HG02973 (cell line): ENCODE measurements around the gene CDH12.
"Not testable (repeated sequence)": the region's sequence is repeated elsewhere in the genome, so short reads cannot be mapped to it uniquely, and the experiment has no call there.

ENCODE experiments used
- ATAC-seq: cut with Tn5 transposase; IDR thresholded peaks from one replicate; pipeline ENCODE4 v1.9.1; 2021; ENCODE audit warnings: moderate library complexity; ENCODE audit not compliant: unreplicated experiment

Gene CDH12

DNA sequence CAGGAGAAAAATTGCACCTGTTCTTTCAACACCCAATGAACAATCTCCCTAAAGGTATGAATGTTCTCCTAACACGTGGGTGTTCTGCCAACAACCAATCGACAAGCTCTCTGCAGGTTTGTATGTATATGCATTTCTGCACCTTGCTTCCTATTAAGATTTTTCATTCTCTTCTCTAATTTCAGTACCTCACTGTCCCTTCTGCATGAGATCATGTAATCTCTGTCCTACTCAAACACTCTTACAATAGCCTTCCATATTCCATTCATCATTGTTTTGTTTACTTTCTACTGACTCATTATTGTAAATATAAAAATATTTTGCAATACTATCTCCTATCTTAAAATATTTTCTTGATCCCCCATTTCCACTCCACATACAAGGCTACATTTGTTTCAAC is 382.0 kb downstream of the CDH12 start:
- ATAC-seq = no peak

DNA sequence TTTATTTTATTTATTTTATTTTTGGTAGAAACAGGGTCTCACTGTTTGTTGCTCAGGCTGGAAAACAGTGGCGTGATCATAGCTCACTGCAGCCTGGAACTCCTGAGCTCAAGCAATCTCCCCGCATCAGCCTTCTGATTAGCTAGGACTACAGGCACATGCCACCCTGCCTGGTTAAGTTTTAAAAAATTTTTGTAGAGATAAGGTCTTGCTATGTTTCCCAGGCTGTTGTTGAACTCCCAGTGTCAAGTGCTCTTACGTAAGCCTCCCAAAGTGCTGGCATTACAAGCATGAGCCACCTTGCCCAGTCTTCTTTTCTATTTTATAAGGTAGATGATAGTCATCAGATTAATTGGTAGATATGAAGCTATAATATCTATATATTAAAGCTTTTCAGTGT is 382.7 kb downstream of the CDH12 start:
- ATAC-seq = no peak

DNA sequence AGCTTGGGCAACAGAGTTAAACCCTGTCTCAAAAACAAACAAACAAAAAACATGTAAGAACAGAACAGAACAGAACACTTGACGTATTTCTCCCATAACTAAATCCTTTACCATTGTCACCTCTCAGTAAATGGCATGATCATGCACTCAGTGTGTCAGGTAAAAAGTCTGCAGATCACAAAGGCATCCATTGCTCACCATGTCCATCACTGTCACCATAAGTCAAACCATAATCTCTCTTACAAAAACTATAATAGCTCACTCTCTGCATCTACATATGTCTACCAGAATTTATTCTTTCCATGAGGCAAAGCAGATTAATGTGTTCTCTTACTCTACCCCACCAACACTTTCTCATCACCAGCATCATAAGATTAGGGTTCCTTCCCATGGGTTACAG is 387.5 kb downstream of the CDH12 start:
- ATAC-seq = no peak

DNA sequence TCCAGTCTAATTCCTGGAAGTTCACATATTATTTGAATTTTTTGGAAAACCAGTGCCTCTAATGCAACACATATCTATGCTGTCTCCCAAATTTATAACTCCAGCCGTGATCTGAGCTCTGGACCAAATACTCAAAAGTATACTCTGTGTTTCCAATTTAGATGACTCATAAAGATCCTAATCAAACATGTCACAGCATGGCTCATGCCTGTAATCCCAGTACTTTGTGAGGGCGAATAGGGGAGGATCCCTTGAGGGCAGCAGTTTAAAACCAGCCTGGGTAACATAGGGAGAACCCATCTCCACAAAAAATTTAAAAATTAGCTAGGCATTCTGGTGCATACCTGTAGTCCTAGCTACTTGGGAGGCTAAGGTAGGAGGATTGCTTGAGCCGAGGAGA is 388.0 kb downstream of the CDH12 start:
- no peak for ATAC-seq

DNA sequence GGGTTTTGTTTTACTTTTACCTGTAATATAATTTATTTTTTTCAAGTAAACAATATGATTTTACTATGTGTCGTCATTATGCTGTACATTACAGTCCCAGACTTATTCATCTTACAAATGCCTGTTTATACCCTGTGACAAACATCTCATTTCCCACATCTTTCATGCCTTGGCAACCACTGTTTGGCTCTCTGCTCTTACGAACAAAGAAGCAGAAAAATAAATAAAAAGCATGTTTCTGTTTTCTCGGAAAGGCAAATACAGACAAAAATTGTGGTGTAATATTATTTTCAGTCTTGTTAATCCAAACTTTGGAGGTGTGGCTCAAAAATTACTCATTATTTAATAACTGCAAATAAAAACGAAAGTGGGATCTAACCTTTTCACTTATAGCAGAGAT is 393.0 kb downstream of the CDH12 start:
- no peak for ATAC-seq

DNA sequence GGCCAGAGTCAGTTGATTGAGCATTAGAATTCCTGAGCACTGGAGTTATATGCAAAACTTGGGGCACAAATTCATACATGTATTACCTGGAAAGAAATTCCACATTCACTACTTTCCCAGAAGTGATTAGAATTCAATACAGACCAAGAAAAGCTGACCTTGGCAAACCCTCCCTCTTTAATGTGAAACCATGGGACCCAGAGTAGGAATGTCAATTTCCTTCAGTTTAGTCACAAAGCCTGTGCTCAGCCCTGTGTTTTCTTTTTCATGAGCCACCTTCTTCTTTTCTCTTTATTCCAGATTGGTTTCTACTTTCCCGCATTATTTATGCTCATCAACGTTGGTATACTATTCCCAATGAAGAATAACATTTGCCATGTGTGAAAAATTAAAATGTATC is 420.2 kb downstream of the CDH12 start:
- no peak for ATAC-seq

DNA sequence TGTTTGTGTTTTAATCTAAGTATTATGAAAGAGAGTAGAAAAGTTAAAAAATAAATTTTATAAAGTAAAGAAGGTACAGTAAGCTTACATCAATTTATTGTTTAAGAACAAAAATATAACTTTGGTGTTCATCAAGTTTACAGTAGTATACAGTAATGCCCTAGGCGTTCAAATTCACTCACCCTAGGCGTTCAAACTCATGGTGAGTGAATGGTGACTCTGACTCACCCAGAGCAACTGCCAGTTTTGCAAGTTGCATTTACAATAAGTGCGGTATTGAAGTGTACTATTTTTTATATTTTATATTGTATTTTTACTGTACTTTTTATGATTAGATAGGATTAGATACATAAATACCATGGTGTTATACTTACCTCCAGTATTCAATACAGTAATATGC is 421.3 kb downstream of the CDH12 start:
- no peak for ATAC-seq

DNA sequence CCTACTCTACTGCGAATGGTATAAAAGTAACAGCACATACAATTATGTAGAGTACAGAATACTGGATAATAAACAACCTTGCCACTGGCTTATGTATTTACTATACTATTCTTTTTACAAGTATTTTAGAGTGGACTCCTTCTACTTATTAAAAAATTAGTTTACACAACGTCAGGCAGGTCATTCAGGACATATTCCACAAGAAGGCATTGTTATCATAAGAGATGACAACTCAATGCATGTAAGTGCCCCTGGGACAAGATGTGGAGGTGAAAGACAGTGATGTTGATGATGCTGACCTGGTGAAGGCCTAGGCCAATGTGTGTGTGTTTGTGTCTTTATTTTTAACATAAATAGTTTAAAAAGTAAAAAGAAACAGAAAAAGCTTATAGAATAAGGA is 421.7 kb downstream of the CDH12 start:
- ATAC-seq = no peak

DNA sequence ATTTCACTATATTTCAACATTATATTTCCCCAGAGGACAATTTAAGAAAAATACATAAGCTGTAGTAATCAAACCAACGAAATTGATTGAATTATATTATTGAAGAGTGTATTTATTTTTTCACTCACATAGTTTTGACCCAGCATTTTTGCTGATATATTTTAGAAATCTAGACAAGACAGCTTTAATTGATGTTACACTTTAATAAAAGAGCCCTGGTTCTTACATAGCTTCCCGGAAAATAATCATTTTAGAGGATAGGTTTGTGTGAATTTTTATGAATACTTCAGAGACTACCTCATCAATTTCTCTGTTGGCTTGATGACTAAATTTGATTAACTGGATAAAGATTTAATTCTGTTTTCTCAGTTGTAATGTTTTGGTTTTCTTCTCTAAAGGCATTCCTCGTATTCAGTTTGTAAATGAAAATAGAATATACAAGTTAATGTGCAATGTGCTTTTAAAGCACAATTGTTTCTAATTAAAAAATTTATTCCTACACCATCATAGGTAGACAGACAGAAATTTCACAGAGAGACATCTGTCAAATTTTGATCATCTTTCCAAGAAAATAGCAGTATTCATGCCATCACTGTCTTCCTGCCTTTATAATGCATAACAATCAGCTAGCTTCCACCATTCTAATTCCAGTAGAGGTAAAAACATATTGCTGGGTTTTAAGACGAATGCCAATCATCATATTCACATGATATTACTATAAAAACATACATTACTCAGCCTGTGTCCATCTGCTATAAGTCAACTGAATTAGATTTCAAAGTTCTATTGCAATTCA is 441.4 kb downstream of the CDH12 start:
- ATAC-seq = no peak

DNA sequence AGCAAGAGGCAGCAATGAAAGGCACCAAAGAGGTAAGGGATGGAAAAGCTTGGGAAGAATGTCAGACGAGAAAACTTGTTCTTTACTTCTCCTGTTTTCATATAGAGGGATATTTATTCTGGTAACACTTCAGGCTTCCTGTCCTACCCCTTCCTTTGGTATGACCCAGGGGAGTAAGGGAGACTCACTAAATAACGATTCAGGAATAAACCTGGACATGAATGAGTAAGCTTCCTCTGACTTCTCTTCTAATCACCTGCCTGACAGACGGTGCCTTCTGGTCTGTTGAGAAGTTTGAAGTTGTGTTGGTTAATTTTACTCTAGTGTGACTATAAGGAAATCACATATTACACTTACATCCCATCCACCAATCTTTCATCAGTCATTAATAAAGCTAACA is 461.2 kb downstream of the CDH12 start:
- no peak for ATAC-seq

DNA sequence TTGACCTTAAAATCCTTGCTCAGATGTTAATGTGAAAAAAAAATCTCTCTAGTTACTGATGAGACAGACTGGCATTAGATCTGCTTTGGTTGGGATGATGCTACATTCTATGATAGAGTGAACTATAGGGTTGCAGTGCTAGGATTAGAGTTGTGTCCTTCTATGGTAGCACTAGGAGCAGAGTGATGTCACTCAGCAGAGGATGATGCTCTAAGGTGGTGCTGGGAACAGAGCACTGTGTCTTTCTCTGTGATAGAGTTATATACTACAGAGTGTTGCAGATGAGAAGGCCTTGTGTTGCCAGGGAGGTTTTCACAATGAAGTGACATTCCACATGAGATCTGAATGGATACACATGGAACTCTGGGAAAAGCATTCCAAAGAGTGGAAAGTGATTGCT is 462.3 kb downstream of the CDH12 start:
- ATAC-seq = no peak

DNA sequence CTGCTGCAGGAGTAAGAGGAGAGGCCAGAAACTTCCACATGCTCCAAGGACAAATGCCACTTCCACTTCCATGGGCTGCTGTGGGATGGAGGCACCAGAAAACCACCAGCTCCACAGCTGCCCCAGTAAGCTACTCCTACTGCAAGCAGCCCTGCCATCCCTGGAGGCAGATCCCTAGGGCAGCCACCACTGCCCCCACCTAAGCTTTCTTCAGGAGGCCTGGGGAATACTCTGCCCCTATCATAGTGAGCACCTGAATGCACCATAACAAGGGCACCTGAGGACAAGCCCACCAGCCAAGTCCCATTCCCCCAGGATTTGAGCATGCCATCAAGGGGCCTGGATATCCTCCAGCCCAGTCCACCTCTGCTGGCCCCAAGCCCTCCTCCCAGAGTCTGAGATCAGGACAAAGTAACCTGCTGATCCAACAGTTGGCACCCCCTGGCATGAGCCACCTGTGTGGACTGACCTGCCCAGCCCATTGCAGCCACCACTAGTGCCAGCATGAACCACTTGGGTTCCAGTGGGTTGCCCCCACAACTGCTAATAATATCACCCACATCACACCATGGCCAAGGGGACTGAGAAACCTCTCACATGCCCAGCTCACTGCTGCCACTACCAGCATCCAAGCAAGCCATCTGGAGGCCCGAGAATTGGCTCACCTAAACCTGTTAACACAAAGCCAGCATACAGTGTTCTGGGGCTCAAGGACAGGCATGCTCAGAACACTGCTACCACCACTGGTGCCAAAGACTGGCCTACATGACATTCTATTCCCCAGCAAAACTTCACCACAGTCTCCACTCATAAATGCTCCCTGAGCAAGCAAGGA is 480.1 kb downstream of the CDH12 start:
- ATAC-seq = no peak

DNA sequence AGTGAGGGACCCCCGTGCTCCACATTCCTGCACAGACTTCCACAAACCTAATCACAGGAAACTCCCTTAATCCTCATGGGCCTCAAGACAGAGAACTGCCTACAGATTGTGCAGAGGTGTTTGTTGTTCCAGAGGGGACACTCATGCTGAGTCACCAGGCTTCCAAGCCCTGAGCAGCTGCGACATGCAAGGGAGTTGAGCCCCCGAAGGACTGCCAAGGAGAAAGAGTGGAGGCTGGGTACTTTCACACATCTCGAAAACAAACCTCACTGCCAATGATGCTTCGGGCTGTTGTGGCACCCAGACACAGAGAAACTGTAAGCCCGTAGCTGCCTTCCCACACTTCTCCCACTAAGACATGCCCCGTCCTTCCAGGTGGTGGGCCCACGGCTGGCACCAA is 480.8 kb downstream of the CDH12 start:
- no peak for ATAC-seq

DNA sequence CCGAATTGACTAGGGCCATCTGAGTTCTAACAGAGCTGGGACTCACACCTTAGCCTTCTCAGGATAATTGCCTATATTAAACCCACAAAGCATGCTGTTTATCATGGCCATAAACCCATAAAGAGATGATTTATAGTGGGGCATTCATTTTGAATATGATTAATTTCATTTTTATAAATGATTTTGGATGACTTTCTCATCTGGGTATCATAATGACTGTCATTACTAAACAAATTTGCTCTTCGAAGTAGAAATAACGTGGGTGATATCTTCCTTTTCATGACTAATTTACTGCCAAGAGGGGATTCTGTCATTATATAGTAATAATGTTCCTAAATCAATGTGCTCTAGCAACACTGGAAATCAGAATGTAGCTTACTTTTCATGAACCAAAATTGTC is 498.2 kb downstream of the CDH12 start:
- ATAC-seq = no peak

DNA sequence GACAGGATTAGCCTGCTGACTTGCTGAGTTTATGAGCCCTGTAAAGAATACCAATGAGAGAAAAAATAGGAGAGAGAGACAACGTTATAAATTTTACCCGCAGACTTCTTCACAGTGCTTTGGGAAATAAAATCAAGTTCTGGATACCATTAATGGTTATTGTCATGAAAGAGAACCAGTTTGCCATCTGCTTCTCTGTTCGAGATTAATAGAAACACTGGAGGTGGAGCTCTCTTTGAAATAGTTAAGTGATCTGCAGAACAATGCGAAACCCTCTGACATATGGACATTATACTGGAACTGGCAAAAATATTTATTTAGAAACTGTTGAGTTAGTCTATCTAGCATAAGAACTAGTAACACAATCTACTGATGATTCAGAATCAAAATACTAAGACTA is 500.7 kb downstream of the CDH12 start:
- no peak for ATAC-seq

DNA sequence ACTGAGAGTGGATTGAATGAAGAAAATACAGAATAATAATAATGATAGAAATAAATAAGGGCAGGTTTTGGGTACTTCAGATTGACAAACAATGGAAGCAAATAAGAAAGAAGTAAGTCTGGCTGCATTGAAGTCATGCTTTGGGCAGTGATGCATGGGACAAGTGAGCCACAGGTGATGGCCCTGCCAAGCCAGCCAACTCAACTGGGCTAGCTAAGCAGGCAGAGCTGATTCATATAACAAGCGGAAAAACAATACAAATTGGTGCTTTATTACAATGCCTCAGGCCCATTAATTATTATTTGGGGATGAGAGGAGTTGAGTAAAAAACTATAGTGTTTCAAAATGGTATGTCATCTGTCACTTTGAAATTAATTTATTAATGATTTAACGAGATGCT is 502.0 kb downstream of the CDH12 start:
- no peak for ATAC-seq

DNA sequence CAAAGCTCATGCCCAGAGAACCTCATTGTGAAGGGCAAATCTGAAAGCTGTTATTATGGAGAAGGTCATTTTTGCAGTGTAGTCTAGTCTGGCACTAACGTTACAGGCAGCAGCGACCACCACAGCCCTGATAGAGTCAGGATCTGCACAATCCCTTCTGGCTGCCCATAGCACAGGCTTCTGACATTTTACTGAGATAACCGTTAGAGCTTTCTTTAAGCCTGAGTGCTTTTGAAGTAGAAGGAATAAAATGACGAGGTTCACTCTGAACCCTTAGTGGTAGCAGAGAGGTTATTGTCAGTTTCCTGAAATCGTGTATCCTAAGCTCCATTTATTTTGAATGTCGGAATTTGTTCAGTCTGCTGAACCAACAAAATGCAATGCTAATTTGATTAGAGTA is 505.1 kb downstream of the CDH12 start:
- ATAC-seq = no peak

DNA sequence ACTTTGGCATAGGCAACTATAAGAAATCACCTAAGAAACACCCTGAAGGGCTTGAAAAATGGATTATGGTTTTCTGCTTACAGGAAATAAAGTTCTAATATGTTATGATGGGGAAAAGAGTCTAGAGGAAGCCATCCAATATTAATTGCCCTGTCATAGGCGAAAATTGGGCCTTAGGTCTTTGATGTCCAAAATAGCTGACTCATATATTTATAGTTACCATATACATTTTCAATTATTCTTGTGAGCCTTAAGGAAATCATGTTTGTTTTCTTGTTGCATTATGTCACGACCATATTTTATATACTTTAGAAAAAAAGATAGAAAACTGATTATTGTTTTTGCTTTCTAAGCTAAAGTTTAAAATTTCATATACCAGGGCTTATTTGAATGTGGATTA is 509.1 kb downstream of the CDH12 start:
- no peak for ATAC-seq

DNA sequence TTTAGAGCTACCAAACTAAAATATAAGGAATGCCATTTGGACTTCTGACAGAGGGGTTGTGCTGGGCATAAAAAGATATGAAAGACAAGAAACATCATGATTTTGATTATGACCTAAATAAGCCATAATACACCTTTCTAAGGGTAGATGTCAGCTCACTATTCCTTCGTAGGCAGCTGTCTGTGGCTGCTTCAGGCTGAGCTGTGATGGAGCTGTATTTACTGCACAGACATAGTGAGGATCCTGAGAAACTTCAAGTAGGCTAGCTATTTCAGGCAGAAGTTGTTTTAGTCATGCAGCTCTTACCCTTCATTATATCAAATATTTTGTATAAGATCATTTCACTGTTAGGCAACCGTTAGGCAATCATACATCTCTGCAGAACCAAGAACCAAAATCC is 511.7 kb downstream of the CDH12 start:
- no peak for ATAC-seq

DNA sequence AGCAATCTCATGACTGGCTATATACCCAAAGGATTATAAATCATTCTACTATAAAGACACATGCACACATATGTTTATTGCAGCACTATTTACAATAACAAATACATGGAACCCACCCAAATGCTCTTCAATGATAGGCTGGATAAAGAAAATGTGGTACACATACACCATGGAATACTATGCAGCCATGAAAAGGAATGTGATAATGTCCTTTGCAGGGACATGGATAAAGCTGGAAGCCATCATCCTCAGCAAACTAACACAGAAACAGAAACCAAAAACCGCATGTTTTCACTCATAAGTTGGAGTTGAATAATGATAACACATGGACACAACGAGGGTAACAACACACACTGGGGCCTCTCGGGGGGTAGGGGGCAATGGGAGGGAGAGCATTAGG is 520.2 kb downstream of the CDH12 start:
- ATAC-seq = not testable (repeated sequence)

DNA sequence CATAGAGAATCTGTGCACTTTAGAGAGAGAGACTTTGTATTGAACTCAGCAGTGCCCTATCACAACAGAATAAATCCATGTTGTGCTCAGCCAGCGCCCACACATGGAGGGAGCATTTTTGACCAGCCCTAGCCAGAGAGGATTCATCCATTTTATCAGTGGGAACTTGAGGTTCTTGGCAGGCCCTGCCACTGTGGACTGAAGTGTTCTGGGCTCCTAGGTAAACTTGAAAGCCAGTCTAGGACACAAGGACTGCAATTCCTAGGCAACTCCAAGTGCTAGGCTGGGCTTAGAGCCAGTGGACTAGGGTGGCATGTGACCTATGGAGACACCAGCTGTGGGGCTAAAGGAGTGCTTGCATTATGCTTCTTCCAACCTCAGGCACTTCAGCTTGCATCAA is 523.5 kb downstream of the CDH12 start:
- ATAC-seq = no peak

DNA sequence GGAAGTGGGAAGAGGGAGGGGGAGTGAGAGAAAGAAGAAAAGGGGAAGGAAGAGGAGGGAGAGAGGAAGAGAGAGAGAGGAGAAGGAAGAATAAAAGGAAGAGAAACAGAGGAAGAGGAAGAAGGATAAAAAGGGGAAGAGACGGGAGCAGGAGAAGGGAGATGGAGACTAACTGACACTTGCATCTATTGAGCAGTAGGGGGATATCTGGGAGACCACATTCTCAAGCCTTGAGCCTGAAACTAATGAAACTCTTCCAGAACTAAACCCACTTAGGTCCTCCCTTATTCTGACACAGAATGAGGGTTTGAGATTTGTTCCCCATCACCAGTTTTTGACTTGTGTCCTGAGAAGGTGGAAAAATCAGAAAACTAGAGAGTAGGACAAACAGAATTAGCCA is 533.3 kb downstream of the CDH12 start:
- no peak for ATAC-seq
